ENCODE measurements around the gene LRP6.
"Not testable (repeated sequence)": the region's sequence is repeated elsewhere in the genome, so short reads cannot be mapped to it uniquely, and the experiment has no call there.

LRP6 gene

GRCh38 chr12:12266873-12267741, at the start of gene LRP6:
LRP6 (minus strand) TSS chr12:12267044; CDS start chr12:12266735, 309 bp downstream.
- DNase-seq (ENCODE audit: low read depth), result peak; percentile 96

DNA sequence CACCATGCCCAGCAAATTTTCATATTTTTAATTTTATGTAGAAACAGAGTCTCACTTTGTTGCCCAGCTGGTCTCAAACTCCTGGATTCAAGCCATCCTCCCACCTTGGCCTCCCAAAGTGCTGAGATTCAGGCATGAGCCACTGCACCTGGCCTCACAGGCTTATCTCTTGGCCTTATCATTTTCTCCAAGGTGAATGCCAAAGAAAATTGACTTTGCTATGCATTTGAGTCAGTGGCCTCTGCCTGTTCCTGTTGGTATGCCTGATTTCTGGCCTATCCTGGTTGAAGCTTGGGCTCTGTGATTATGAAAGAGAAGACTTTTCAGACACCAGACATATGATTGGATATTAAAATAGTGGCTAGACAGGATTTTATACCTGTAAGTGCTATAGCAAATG, 49.0 kb upstream of the LRP6 start:
- DNase-seq (ENCODE audit: low read depth), result no peak

GRCh38 chr12:12310695-12311094, 43.9 kb upstream of the LRP6 start:
- DNase-seq (ENCODE audit: low read depth), result not testable (repeated sequence)

- DNase-seq (ENCODE audit: low read depth), result no peak
These were observed 38.9 kb upstream of the LRP6 start for GRCh38 chr12:12305568-12306300.

DNA sequence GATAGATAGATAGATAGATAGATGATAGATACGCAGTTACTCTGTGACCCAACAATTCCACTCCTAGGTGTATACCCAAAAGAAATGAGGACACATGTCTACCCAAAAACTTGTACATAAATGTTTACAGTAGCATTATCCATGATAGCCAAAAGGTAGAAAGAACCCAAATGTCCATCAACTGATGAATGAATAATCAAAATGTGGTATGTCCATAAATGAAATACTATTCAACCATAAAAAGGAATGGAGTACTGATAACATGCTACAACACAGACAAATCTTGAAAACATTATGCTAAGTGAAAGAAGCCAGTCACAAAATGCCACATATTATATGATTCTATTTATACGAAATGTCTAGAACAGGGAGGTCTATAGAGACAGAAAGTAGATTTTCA, 36.1 kb upstream of the LRP6 start:
- DNase-seq (ENCODE audit: low read depth), result no peak

GRCh38 chr12:12301122-12301521, 34.3 kb upstream of the LRP6 start:
- DNase-seq (ENCODE audit: low read depth), result no peak

DNA sequence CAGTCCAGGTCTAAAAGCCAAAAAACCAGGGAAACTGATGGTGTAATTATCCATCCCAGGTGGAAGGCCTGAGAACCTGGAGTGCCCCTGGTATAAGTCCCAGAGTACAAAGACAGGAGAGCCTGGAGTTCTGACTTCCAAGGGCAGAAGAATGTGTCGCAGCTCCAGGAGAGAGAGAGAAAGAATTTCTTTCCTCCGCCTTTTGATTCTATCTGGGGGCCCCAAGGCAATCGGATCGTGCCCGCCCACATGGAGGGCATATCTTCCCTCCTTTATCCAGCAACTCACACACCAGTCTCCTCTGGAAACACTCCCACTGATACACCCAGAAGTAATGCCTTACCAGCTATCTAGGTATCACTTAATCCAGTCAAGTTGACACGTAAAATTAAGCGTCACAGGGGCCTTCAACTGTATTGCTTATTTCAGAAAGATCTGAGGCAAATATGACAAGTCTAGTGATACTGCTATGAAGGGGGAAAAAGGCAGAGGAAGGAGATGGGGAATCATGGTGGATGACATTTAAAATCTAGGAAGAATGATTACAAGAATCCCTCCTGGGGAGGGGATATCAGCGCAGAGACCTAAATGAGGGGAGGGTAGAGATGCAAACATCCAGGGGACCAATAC, 30.5 kb upstream of the LRP6 start:
- DNase-seq (ENCODE audit: low read depth), result no peak

GRCh38 chr12:12294215-12295005, 27.6 kb upstream of the LRP6 start:
- no peak for DNase-seq (ENCODE audit: low read depth)

- no peak for DNase-seq (ENCODE audit: low read depth)
These were observed 23.4 kb upstream of the LRP6 start for GRCh38 chr12:12290206-12290605.

DNA sequence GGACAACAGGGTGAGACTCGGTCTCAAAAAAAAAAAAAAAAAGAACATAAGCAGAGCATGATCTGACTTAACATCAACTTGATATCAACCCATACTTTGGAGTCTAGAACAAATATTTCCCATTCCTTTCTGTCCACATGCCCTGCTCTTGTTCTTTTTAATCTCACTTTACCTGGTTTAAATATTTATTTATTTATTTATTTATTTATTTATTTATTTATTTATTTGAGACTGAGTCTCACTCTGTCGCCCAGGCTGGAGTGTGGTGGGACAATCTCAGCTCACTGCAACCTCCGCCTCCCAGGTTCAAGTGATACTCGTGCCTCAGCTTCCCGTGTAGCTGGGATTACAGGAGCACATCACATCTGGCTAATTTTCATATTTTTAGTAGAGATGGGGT, 19.6 kb upstream of the LRP6 start:
- no peak for DNase-seq (ENCODE audit: low read depth)

- DNase-seq (ENCODE audit: low read depth), result peak; percentile 77
These were observed 16.0 kb upstream of the LRP6 start for GRCh38 chr12:12282761-12283425.

GRCh38 chr12:12282202-12282601, 15.4 kb upstream of the LRP6 start:
- DNase-seq (ENCODE audit: low read depth), result no peak

- no peak for DNase-seq (ENCODE audit: low read depth)
These were observed 14.3 kb upstream of the LRP6 start for GRCh38 chr12:12281134-12281533.

GRCh38 chr12:12278899-12279298, 12.1 kb upstream of the LRP6 start:
- DNase-seq (ENCODE audit: low read depth), result peak; percentile 35

DNA sequence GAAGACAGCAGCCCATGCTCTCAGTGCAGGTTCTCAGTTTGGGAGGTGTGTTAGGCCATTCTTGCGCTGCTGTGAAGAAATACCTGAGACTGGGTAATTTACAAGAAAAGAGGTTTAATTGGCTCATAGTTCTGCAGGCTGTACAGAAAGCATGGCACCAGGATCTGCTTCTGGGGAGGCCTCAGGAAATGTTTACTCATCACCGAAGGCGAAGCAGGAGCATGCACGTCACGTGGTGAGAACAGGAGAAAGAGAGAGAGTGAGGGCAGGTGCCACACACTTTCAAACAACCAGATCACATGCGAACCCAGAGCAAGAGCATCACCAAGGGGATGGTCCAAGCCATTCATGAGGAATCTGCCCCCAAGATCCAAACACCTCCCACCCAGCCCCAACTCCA, 9.0 kb upstream of the LRP6 start:
- DNase-seq (ENCODE audit: low read depth), result no peak

- peak; percentile 62 for DNase-seq (ENCODE audit: low read depth)
These were observed 6.6 kb upstream of the LRP6 start for GRCh38 chr12:12273291-12273957.

- DNase-seq (ENCODE audit: low read depth), result peak; percentile 33
These were observed 6.0 kb upstream of the LRP6 start for GRCh38 chr12:12272869-12273268.

DNA sequence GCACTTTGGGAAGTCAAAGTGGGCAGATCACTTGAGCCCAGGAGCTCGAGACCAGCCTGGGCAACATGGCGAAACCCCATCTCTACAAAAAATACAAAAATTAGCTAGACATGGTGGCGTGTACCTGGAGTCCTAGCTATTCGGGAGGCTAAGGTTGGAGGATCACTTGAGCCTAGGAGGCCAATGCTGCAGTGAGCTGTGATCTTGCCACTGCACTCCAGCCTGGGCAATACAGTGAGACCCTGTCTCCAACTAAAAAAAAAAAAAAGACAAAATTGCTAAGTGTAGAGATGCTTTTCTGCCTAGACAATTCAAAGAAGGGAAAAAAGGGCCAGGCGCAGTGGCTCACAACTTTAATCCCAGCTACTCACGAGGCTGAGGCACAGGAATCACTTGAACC, 3.4 kb upstream of the LRP6 start:
- no peak for DNase-seq (ENCODE audit: low read depth)

GRCh38 chr12:12267742-12268200, 927 bp upstream of the LRP6 start:
- DNase-seq (ENCODE audit: low read depth), result no peak

GRCh38 chr12:12266389-12266872, 413 bp downstream of the LRP6 start:
- DNase-seq (ENCODE audit: low read depth), result peak; percentile 40

Measured in ELR (cell line).